IPS DF 6.9 (cell line): ENCODE measurements around the gene NAT14.

Experiments
- DNase-seq: peaks from one replicate; pipeline ENCODE4 v3.0.0-alpha.2; 2013; ENCODE audit warnings: low read depth, low spot score
- H3K27ac ChIP-seq: one replicate; pipeline ENCODE4 v1.5.1; 2013; ENCODE audit warnings: low read length, control low read depth
- H3K27me3 ChIP-seq: 2 replicates; pipeline ENCODE4 v1.6.1; 2013; ENCODE audit warnings: mild to moderate bottlenecking, low read length; ENCODE audit not compliant: control insufficient read depth, insufficient read depth
- H3K36me3 ChIP-seq: 2 replicates; pipeline ENCODE4 v1.6.1; 2013; ENCODE audit warnings: low read length; ENCODE audit not compliant: control insufficient read depth, insufficient read depth
- H3K4me1 ChIP-seq: 2 replicates; pipeline ENCODE4 v1.6.1; 2013; ENCODE audit warnings: low read length; ENCODE audit not compliant: control insufficient read depth, insufficient read depth
- H3K4me3 ChIP-seq: 2 replicates; pipeline ENCODE4 v1.5.1; 2013; ENCODE audit warnings: mild to moderate bottlenecking, low read length
- H3K9me3 ChIP-seq: 2 replicates; pipeline ENCODE4 v1.6.1; 2013; ENCODE audit warnings: low read length, inconsistent platforms; ENCODE audit not compliant: control insufficient read depth, insufficient read depth
- WGBS: extraction: QIAGEN DNeasy Blood & Tissue Kit; methylation state at CpG from one replicate; pipeline ENCODE4 v1.1.7; 2013; ENCODE audit warnings: mixed read lengths, missing lambda C conversion rate; ENCODE audit not compliant: insufficient read length, insufficient coverage; 5-methylcytosine and 5-hydroxymethylcytosine counted together

NAT14 gene

GRCh38 chr19:55484593-55485438 is at the start of gene NAT14:
NAT14 (plus strand) TSS chr19:55485188; CDS start chr19:55485709, 521 bp downstream.
- peaks cover 19% of the 10 kb centered on the region for H3K4me1 ChIP-seq
- no peak within 1 kb of the TSS for H3K27ac ChIP-seq
- H3K9me3 ChIP-seq: no peaks in the 10 kb centered on the region
- H3K4me3 ChIP-seq: peak within 1 kb of the TSS; percentile 57; the same call in 1 of the 2 replicates
- H3K36me3 ChIP-seq: peaks cover 5% of the 10 kb centered on the region; the same call in 1 of the 2 replicates
- no peak for DNase-seq
- H3K27me3 ChIP-seq: no peaks in the 10 kb centered on the region
- WGBS: no CpG with 5 or more reads among the region's 78 CpGs

- no peaks in the 10 kb centered on the region; the same call in 1 of the 2 replicates for H3K36me3 ChIP-seq
- H3K27ac ChIP-seq: no peak overlapping the region
- peaks cover 3% of the 10 kb centered on the region; the same call in 1 of the 2 replicates for H3K4me1 ChIP-seq
- no peak overlapping the region for H3K4me3 ChIP-seq
- WGBS: no CpG with 5 or more reads among the region's 8 CpGs
- no peaks in the 10 kb centered on the region for H3K9me3 ChIP-seq
- peaks cover 10% of the 10 kb centered on the region; the same call in 1 of the 2 replicates for H3K27me3 ChIP-seq
- no peak for DNase-seq
Measured at GRCh38 chr19:55436847-55437246, 48.1 kb upstream of the NAT14 start.

- H3K27me3 ChIP-seq: peaks cover 10% of the 10 kb centered on the region; the same call in 1 of the 2 replicates
- H3K27ac ChIP-seq: no peak overlapping the region
- H3K36me3 ChIP-seq: no peaks in the 10 kb centered on the region; the same call in 1 of the 2 replicates
- no peaks in the 10 kb centered on the region for H3K9me3 ChIP-seq
- peaks cover 3% of the 10 kb centered on the region; the same call in 1 of the 2 replicates for H3K4me1 ChIP-seq
- DNase-seq: no peak
- H3K4me3 ChIP-seq: no peak overlapping the region
- WGBS: no CpG with 5 or more reads among the region's 17 CpGs
Measured at GRCh38 chr19:55437410-55437809, 47.6 kb upstream of the NAT14 start.

GRCh38 chr19:55439052-55439451 is 45.9 kb upstream of the NAT14 start:
- DNase-seq: no peak
- WGBS: no CpG with 5 or more reads among the region's 5 CpGs
- Histone ChIP-seq H3K27ac (no peak overlapping the region), H3K9me3 (no peaks in the 10 kb centered on the region), H3K4me3 (no peak overlapping the region), H3K36me3 (no peaks in the 10 kb centered on the region), H3K4me1 (peaks cover 3% of the 10 kb centered on the region; the same call in 1 of the 2 replicates), H3K27me3 (peaks cover 21% of the 10 kb centered on the region)

- H3K4me1 ChIP-seq: peaks cover 3% of the 10 kb centered on the region; the same call in 1 of the 2 replicates
- WGBS: no CpG with 5 or more reads among the region's 39 CpGs
- H3K4me3 ChIP-seq: peak overlapping the region; percentile 33; the same call in 1 of the 2 replicates
- H3K27ac ChIP-seq: no peak overlapping the region
- H3K27me3 ChIP-seq: peaks cover 34% of the 10 kb centered on the region
- no peaks in the 10 kb centered on the region for H3K36me3 ChIP-seq
- no peak for DNase-seq
- no peaks in the 10 kb centered on the region for H3K9me3 ChIP-seq
Measured at GRCh38 chr19:55440411-55441105, 44.4 kb upstream of the NAT14 start.

- peaks cover 35% of the 10 kb centered on the region for H3K27me3 ChIP-seq
- peaks cover 3% of the 10 kb centered on the region; the same call in 1 of the 2 replicates for H3K4me1 ChIP-seq
- no peaks in the 10 kb centered on the region for H3K36me3 ChIP-seq
- no peak overlapping the region for H3K27ac ChIP-seq
- no CpG with 5 or more reads among the region's 21 CpGs for WGBS
- no peak overlapping the region; the same call in 1 of the 2 replicates for H3K4me3 ChIP-seq
- no peak for DNase-seq
- no peaks in the 10 kb centered on the region for H3K9me3 ChIP-seq
Measured at GRCh38 chr19:55441319-55441691, 43.7 kb upstream of the NAT14 start.

- WGBS: no CpG with 5 or more reads among the region's 39 CpGs
- no peaks in the 10 kb centered on the region for H3K9me3 ChIP-seq
- DNase-seq: no peak
- H3K4me1 ChIP-seq: peaks cover 3% of the 10 kb centered on the region; the same call in 1 of the 2 replicates
- H3K36me3 ChIP-seq: no peaks in the 10 kb centered on the region
- no peak overlapping the region; the same call in 1 of the 2 replicates for H3K4me3 ChIP-seq
- H3K27ac ChIP-seq: no peak overlapping the region
- peaks cover 36% of the 10 kb centered on the region for H3K27me3 ChIP-seq
Measured at GRCh38 chr19:55441692-55442321, 43.2 kb upstream of the NAT14 start.

GRCh38 chr19:55442372-55442961 is 42.5 kb upstream of the NAT14 start:
- WGBS: no CpG with 5 or more reads among the region's 72 CpGs
- peaks cover 41% of the 10 kb centered on the region for H3K27me3 ChIP-seq
- H3K4me3 ChIP-seq: peak overlapping the region; percentile 16; the same call in 1 of the 2 replicates
- no peak overlapping the region for H3K27ac ChIP-seq
- H3K4me1 ChIP-seq: peaks cover 2% of the 10 kb centered on the region; the same call in 1 of the 2 replicates
- DNase-seq: no peak
- H3K36me3 ChIP-seq: no peaks in the 10 kb centered on the region
- H3K9me3 ChIP-seq: no peaks in the 10 kb centered on the region

GRCh38 chr19:55443045-55443823 is 41.8 kb upstream of the NAT14 start, which contains the start of gene SHISA7:
SHISA7 (minus strand) TSS chr19:55443300; CDS start chr19:55442863, 437 bp downstream.
- H3K36me3 ChIP-seq: no peaks in the 10 kb centered on the region
- H3K27ac ChIP-seq: no peak within 1 kb of the TSS
- peak within 1 kb of the TSS; percentile 23; the same call in 1 of the 2 replicates for H3K4me3 ChIP-seq
- no CpG with 5 or more reads among the region's 43 CpGs for WGBS
- H3K9me3 ChIP-seq: no peaks in the 10 kb centered on the region
- H3K27me3 ChIP-seq: peaks cover 44% of the 10 kb centered on the region
- H3K4me1 ChIP-seq: no peaks in the 10 kb centered on the region; the same call in 1 of the 2 replicates
- DNase-seq: no peak
